Activated B cell treated with CpG ODN at 0.5 μM for 24 hours (primary cell): Measurements from ENCODE around the gene NOD1. TPM values are rescaled to one million over a fixed set of nuclear protein-coding genes. Genes with fewer than 3 reads are reported as not detected.

Experiments
- ATAC-seq: fragments of 200-7000 bp; cut with Tn5 transposase; one replicate; pipeline ENCODE4 v1.10.0; 2021; ENCODE audit warnings: low read depth, mild to moderate bottlenecking, moderate library complexity
- CTCF ChIA-PET: fragments of 350-600 bp; sonication (Branson Sonifier 250); formaldehyde crosslinking; loops from one replicate; lab custom pipeline; 2021; ENCODE audit warnings: antibody characterized with exemption; lab: Charles Lee
- POLR2A ChIA-PET: fragments of 350-600 bp; sonication (Branson Sonifier 250); formaldehyde crosslinking; loops from one replicate; lab custom pipeline; 2021; ENCODE audit warnings: antibody characterized with exemption; lab: Charles Lee
- DNase-seq: peaks from one replicate; pipeline ENCODE4 v3.0.0; 2022
- H3K27ac Mint-ChIP-seq: one replicate; pipeline ENCODE4 v1.8.0; 2020; ENCODE audit warnings: mixed read lengths
- H3K27me3 Mint-ChIP-seq: one replicate; pipeline ENCODE4 v1.8.0; 2021; ENCODE audit warnings: mixed read lengths
- H3K36me3 Mint-ChIP-seq: one replicate; pipeline ENCODE4 v1.8.0; 2021; ENCODE audit warnings: low read depth, mixed read lengths
- H3K4me1 Mint-ChIP-seq: one replicate; pipeline ENCODE4 v1.8.0; 2021; ENCODE audit warnings: mixed read lengths
- H3K4me3 Mint-ChIP-seq: one replicate; pipeline ENCODE4 v1.8.0; 2020; ENCODE audit warnings: mild to moderate bottlenecking, mixed read lengths
- H3K9me3 Mint-ChIP-seq: one replicate; pipeline ENCODE4 v1.8.0; 2020; ENCODE audit warnings: mixed read lengths
- CTCF ChIP-seq: fragments of 200-600 bp; IDR thresholded peaks from one replicate; pipeline ENCODE4 v1.8.0; 2022; ENCODE audit warnings: antibody characterized with exemption, mild to moderate bottlenecking
- intact Hi-C: fragments of 100-400 bp; cut with micrococcal nuclease; formaldehyde crosslinking; loops from one replicate; pipeline ENCODE4 v1.15.1; 2024
- total RNA-seq: library from RNA; stranded (reverse); gene quantifications from 2 replicates; pipeline ENCODE4 v1.2.3, GENCODE V29; 2022

Gene NOD1
- total RNA-seq, 1 donor from 2014 or later, result 14.0 TPM

- Mint-ChIP-seq H3K27me3 (no peaks in the 10 kb centered on the region), H3K36me3 (peaks cover 75% of the 10 kb centered on the region), H3K4me3 (no peak overlapping the region), H3K9me3 (no peaks in the 10 kb centered on the region), H3K4me1 (no peaks in the 10 kb centered on the region), H3K27ac (no peak overlapping the region)
- no peak for ATAC-seq
- POLR2A ChIA-PET, result interaction anchor here (1.1 kb wide), 1 partner anchor 12 kb away, joined by 3 read pairs; no protein-coding TSS in a partner anchor
- CTCF ChIA-PET, result interaction anchor here (1.0 kb wide), 1 partner anchor 8 kb away, joined by 3 read pairs; no protein-coding TSS in a partner anchor
- intact Hi-C loops, result no loop called here
- no peak for TF ChIP-seq CTCF
- DNase-seq, result no peak
Observed at GRCh38 chr7:30453921-30454320, 24.7 kb downstream of the NOD1 start.

GRCh38 chr7:30453016-30453415, 25.6 kb downstream of the NOD1 start:
- ChIA-PET CTCF (interaction anchor here (1.1 kb wide), 1 partner anchor 177 kb away, joined by 3 read pairs; no protein-coding TSS in a partner anchor), POLR2A (no interaction called here)
- no peak for DNase-seq
- H3K4me1 Mint-ChIP-seq, result no peaks in the 10 kb centered on the region
- no peak for TF ChIP-seq CTCF
- H3K36me3 Mint-ChIP-seq, result peaks cover 74% of the 10 kb centered on the region
- no peak for ATAC-seq
- no peaks in the 10 kb centered on the region for H3K9me3 Mint-ChIP-seq
- intact Hi-C loops, result no loop called here
- no peaks in the 10 kb centered on the region for H3K27me3 Mint-ChIP-seq
- no peak overlapping the region for H3K27ac Mint-ChIP-seq
- no peak overlapping the region for H3K4me3 Mint-ChIP-seq

- intact Hi-C loops, result no loop called here
- no peak overlapping the region for H3K4me3 Mint-ChIP-seq
- no peak overlapping the region for H3K27ac Mint-ChIP-seq
- ATAC-seq, result no peak
- no peak for TF ChIP-seq CTCF
- no peak for DNase-seq
- H3K27me3 Mint-ChIP-seq, result no peaks in the 10 kb centered on the region
- no peaks in the 10 kb centered on the region for H3K9me3 Mint-ChIP-seq
- peaks cover 76% of the 10 kb centered on the region for H3K36me3 Mint-ChIP-seq
- CTCF ChIA-PET, result interaction anchor here (1.1 kb wide), 1 partner anchor 177 kb away, joined by 3 read pairs; no protein-coding TSS in a partner anchor
- H3K4me1 Mint-ChIP-seq, result no peaks in the 10 kb centered on the region
- POLR2A ChIA-PET, result no interaction called here
Observed at GRCh38 chr7:30452280-30452930, 26.2 kb downstream of the NOD1 start.

- DNase-seq (no peak), ATAC-seq (no peak)
- Mint-ChIP-seq H3K4me1 (no peaks in the 10 kb centered on the region), H3K27me3 (no peaks in the 10 kb centered on the region), H3K27ac (no peak overlapping the region), H3K36me3 (peaks cover 77% of the 10 kb centered on the region), H3K9me3 (no peaks in the 10 kb centered on the region), H3K4me3 (no peak overlapping the region)
- intact Hi-C loops, result no loop called here
- ChIA-PET POLR2A (no interaction called here), CTCF (interaction anchor here (1.1 kb wide), 1 partner anchor 176 kb away, joined by 3 read pairs; no protein-coding TSS in a partner anchor)
- TF ChIP-seq CTCF, result no peak
Observed at GRCh38 chr7:30451539-30452279, 26.9 kb downstream of the NOD1 start.

- intact Hi-C loops, result no loop called here
- H3K4me3 Mint-ChIP-seq, result no peak overlapping the region
- POLR2A ChIA-PET, result no interaction called here
- ATAC-seq, result no peak
- H3K27me3 Mint-ChIP-seq, result no peaks in the 10 kb centered on the region
- no peaks in the 10 kb centered on the region for H3K9me3 Mint-ChIP-seq
- no peak for TF ChIP-seq CTCF
- H3K27ac Mint-ChIP-seq, result no peak overlapping the region
- CTCF ChIA-PET, result no interaction called here
- peaks cover 2% of the 10 kb centered on the region for H3K4me1 Mint-ChIP-seq
- no peak for DNase-seq
- H3K36me3 Mint-ChIP-seq, result peaks cover 71% of the 10 kb centered on the region
Observed at GRCh38 chr7:30450983-30451497, 27.5 kb downstream of the NOD1 start.
